ENCODE measurements around the gene TMEM252. TPM values are rescaled to one million over a fixed set of nuclear protein-coding genes. Genes with fewer than 3 reads are reported as not detected.

The TMEM252 gene
- polyA plus RNA-seq, 1 of the 3 experiments (the other 2 are of a cell fraction) = not detected

GRCh38 chr9:68585034-68585761, 44.5 kb upstream of the TMEM252 start (continued):
- TF ChIP-seq NRF1 (IDR thresholded peaks at IDR 0.05; ENCODE audit: low read depth, low read length) = no peak
- no peak for TF ChIP-seq TCF12 (IDR thresholded peaks at IDR 0.05)
- TF ChIP-seq USF2 (IDR thresholded peaks at IDR 0.05; ENCODE audit: borderline replicate concordance, low read depth, low read length) = no peak
- TF ChIP-seq RAD21 (IDR thresholded peaks at IDR 0.05; ENCODE audit: low read length) = no peak
- TF ChIP-seq SMC3 (IDR thresholded peaks at IDR 0.05; ENCODE audit: low read depth, low read length) = no peak
- no peak for TF ChIP-seq NFIC (IDR thresholded peaks at IDR 0.05; ENCODE audit: borderline replicate concordance)
- TF ChIP-seq MAX (IDR thresholded peaks at IDR 0.05; ENCODE audit: low read depth) = no peak
- no peak for TF ChIP-seq USF1 (IDR thresholded peaks at IDR 0.05; ENCODE audit: borderline replicate concordance, low read depth)
- no peak for TF ChIP-seq RFX5 (IDR thresholded peaks at IDR 0.05; ENCODE audit: low read length)
- TF ChIP-seq IRF3 (IDR thresholded peaks at IDR 0.05; ENCODE audit: low read depth, low read length) = no peak

GRCh38 chr9:68584189-68585033, 43.7 kb upstream of the TMEM252 start:
- Histone ChIP-seq H3K36me3 (replicated peaks in 1 of 2; ENCODE audit: control insufficient read depth in 1 of 2, insufficient read depth in 2 of 2, low read length in 1 of 2) (no peaks in the 10 kb centered on the region), H2AFZ (ENCODE audit: low read depth) (no peak overlapping the region), H3K9me3 (no peaks in the 10 kb centered on the region), H3K4me1 (ENCODE audit: control insufficient read depth in 1 of 2, insufficient read depth in 2 of 2, low read depth in 1 of 2, low read length in 1 of 2) (no peaks in the 10 kb centered on the region), H3K9me2 (no peaks in the 10 kb centered on the region), H3K27me3 (ENCODE audit: insufficient read depth) (peaks cover 16% of the 10 kb centered on the region; the same call in 1 of the 2 replicates), H3K79me2 (ENCODE audit: insufficient read depth) (no peaks in the 10 kb centered on the region), H3K4me3 (ENCODE audit: low read depth in 2 of 2, low read length in 1 of 2) (peak overlapping the region in 1 of 2 experiments; percentile 50; a peak in 1 of 4 replicates), H3K4me2 (no peak overlapping the region), H3K27ac (ENCODE audit: low read depth in 2 of 2, low read length in 1 of 2) (no peak overlapping the region), H4K20me1 (ENCODE audit: insufficient read depth) (no peaks in the 10 kb centered on the region), H3K9ac (no peak overlapping the region), H3F3A (replicated peaks; ENCODE audit: insufficient read depth) (no peaks in the 10 kb centered on the region)
- WGBS (ENCODE audit: low lambda C conversion rate) = 10% methylated on average over 15 of the region's 16 CpGs
- DNase-seq = peak; percentile 80
- POLR2A ChIA-PET = no interaction called here
- CTCF ChIA-PET = interaction anchor here (0.6 to 2.2 kb wide), 17 partner anchors 11 to 447 kb away, joined by 3 to 12 read pairs (median 4); no protein-coding TSS in a partner anchor
- TF ChIP-seq IRF3 (IDR thresholded peaks at IDR 0.05; ENCODE audit: low read depth, low read length) (no peak), TEAD4 (IDR thresholded peaks at IDR 0.05; ENCODE audit: borderline replicate concordance, insufficient read depth) (no peak), RAD21 (IDR thresholded peaks at IDR 0.05; ENCODE audit: low read length) (peak; percentile 86), SMC3 (IDR thresholded peaks at IDR 0.05; ENCODE audit: low read depth, low read length) (peak; percentile 84), JUND (IDR thresholded peaks at IDR 0.05) (no peak), MXI1 (IDR thresholded peaks at IDR 0.05; ENCODE audit: low read depth, low read length) (no peak), TAF1 (IDR thresholded peaks at IDR 0.05; ENCODE audit: borderline replicate concordance, low read depth, low read length) (no peak), NRF1 (IDR thresholded peaks at IDR 0.05; ENCODE audit: low read depth, low read length) (peak; percentile 16; the same call in 1 of the 2 replicates), FOXM1 (IDR thresholded peaks at IDR 0.05; ENCODE audit: low read depth) (no peak), RFX5 (IDR thresholded peaks at IDR 0.05; ENCODE audit: low read length) (no peak), GABPA (IDR thresholded peaks at IDR 0.05; ENCODE audit: low read depth) (no peak), YY1 (IDR thresholded peaks at IDR 0.05; ENCODE audit: low read depth) (no peak), MAX (IDR thresholded peaks at IDR 0.05; ENCODE audit: low read depth) (no peak), SIN3A (IDR thresholded peaks at IDR 0.05; ENCODE audit: borderline replicate concordance, low read depth, low read length) (no peak)
- TF ChIP-seq, protein P1, sequence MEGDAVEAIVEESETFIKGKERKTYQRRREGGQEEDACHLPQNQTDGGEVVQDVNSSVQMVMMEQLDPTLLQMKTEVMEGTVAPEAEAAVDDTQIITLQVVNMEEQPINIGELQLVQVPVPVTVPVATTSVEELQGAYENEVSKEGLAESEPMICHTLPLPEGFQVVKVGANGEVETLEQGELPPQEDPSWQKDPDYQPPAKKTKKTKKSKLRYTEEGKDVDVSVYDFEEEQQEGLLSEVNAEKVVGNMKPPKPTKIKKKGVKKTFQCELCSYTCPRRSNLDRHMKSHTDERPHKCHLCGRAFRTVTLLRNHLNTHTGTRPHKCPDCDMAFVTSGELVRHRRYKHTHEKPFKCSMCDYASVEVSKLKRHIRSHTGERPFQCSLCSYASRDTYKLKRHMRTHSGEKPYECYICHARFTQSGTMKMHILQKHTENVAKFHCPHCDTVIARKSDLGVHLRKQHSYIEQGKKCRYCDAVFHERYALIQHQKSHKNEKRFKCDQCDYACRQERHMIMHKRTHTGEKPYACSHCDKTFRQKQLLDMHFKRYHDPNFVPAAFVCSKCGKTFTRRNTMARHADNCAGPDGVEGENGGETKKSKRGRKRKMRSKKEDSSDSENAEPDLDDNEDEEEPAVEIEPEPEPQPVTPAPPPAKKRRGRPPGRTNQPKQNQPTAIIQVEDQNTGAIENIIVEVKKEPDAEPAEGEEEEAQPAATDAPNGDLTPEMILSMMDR (IDR thresholded peaks at IDR 0.05) = peak; percentile 99
- TF ChIP-seq, protein P2, sequence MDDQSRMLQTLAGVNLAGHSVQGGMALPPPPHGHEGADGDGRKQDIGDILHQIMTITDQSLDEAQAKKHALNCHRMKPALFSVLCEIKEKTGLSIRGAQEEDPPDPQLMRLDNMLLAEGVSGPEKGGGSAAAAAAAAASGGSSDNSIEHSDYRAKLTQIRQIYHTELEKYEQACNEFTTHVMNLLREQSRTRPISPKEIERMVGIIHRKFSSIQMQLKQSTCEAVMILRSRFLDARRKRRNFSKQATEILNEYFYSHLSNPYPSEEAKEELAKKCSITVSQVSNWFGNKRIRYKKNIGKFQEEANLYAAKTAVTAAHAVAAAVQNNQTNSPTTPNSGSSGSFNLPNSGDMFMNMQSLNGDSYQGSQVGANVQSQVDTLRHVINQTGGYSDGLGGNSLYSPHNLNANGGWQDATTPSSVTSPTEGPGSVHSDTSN (IDR thresholded peaks at IDR 0.05) = no peak

Data from SK-N-SH (cell line).